DND-41 (cell line): Measurements from ENCODE around the gene PMEPA1.

ENCODE experiments used
- ATAC-seq: fragments of 200-7000 bp; cut with Tn5 transposase; 3 replicates; pipeline ENCODE4 v1.9.1; 2021; ENCODE audit warnings: low read depth; ENCODE audit not compliant: insufficient read depth
- DNase-seq: peaks from one replicate; pipeline ENCODE4 v3.0.0-alpha.2; 2020
- H2AFZ ChIP-seq: 2 replicates; pipeline ENCODE4 v1.6.0; 2012; ENCODE audit warnings: low read depth, low read length
- H3K27ac ChIP-seq: 2 replicates; pipeline ENCODE4 v1.5.1; 2012; ENCODE audit warnings: low read length, inconsistent platforms
- H3K27me3 ChIP-seq: fragments of 200-600 bp; sonication (generic); 2 replicates; pipeline ENCODE4 v1.6.0; 2012; ENCODE audit warnings: low read length, mild to moderate bottlenecking, inconsistent platforms; ENCODE audit not compliant: insufficient read depth, poor library complexity
- H3K36me3 ChIP-seq: 2 replicates; pipeline ENCODE4 v1.5.1; 2012; ENCODE audit warnings: low read length, inconsistent platforms; ENCODE audit not compliant: insufficient read depth
- H3K4me1 ChIP-seq: 2 replicates; pipeline ENCODE4 v1.5.1; 2012; ENCODE audit warnings: mild to moderate bottlenecking, low read length; ENCODE audit not compliant: insufficient read depth
- H3K4me2 ChIP-seq: 2 replicates; pipeline ENCODE4 v1.6.0; 2012; ENCODE audit warnings: mild to moderate bottlenecking, moderate library complexity, low read length, inconsistent platforms; ENCODE audit not compliant: insufficient read depth
- H3K4me3 ChIP-seq, 2 experiments: fragments of 200-600 bp in 1 of 2; shearing (Covaris generic) in 1 of 2; 2 replicates each; pipeline ENCODE4 v1.5.1; 2012 to 2016; ENCODE audit warnings: inconsistent platforms in 2 of 2, low read length in 2 of 2, mild to moderate bottlenecking in 2 of 2, low read depth in 1 of 2, moderate library complexity in 1 of 2
- H3K79me2 ChIP-seq: 2 replicates; pipeline ENCODE4 v1.6.0; 2012; ENCODE audit warnings: low read length, inconsistent platforms; ENCODE audit not compliant: insufficient read depth
- H3K9ac ChIP-seq: 2 replicates; pipeline ENCODE4 v1.6.0; 2012; ENCODE audit warnings: low read depth, mild to moderate bottlenecking, inconsistent platforms, low read length, moderate library complexity
- H3K9me3 ChIP-seq: 2 replicates; pipeline ENCODE4 v1.5.1; 2012; ENCODE audit warnings: low read length, moderate library complexity, mild to moderate bottlenecking, inconsistent platforms; ENCODE audit not compliant: insufficient read depth, severe bottlenecking
- H4K20me1 ChIP-seq: 2 replicates; pipeline ENCODE4 v1.6.0; 2012; ENCODE audit warnings: low read length; ENCODE audit not compliant: insufficient read depth
- EZH2 ChIP-seq: IDR thresholded peaks from 3 replicates; pipeline ENCODE4 v1.6.1; 2012; ENCODE audit warnings: borderline replicate concordance, low read depth, mild to moderate bottlenecking, moderate library complexity, low read length, inconsistent platforms; ENCODE audit not compliant: severe bottlenecking
- TF ChIP-seq, protein P1 (sequence below): IDR thresholded peaks from 2 replicates; pipeline ENCODE4 v1.5.1; 2012; ENCODE audit warnings: borderline replicate concordance, low read length, moderate library complexity, mild to moderate bottlenecking; ENCODE audit not compliant: poor library complexity, severe bottlenecking; ENCODE audit errors: extremely low read depth

The PMEPA1 gene

DNA sequence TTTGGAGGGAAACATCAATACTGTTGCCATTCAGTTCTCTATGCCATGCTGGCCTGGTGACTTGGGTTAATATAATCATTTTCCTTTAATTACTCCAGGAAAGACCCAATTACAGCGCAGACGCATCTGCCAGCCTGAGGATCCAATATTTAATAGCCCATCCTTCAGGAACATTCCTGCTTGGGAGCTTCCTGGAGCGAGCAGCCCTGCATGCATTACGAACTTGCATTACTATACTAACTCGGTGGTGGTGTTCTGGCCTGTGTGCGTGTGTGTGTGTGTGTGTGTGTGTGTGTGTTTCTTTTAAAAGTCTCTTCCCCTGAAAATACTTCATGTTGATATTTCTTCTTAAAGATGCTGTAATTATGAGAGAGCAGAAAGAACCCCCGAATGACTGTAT, 26.5 kb downstream of the PMEPA1 start:
- TF ChIP-seq, protein P1, sequence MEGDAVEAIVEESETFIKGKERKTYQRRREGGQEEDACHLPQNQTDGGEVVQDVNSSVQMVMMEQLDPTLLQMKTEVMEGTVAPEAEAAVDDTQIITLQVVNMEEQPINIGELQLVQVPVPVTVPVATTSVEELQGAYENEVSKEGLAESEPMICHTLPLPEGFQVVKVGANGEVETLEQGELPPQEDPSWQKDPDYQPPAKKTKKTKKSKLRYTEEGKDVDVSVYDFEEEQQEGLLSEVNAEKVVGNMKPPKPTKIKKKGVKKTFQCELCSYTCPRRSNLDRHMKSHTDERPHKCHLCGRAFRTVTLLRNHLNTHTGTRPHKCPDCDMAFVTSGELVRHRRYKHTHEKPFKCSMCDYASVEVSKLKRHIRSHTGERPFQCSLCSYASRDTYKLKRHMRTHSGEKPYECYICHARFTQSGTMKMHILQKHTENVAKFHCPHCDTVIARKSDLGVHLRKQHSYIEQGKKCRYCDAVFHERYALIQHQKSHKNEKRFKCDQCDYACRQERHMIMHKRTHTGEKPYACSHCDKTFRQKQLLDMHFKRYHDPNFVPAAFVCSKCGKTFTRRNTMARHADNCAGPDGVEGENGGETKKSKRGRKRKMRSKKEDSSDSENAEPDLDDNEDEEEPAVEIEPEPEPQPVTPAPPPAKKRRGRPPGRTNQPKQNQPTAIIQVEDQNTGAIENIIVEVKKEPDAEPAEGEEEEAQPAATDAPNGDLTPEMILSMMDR, result no peak
- TF ChIP-seq EZH2, result no peak
- H3K4me2 ChIP-seq, result no peak overlapping the region
- ATAC-seq (no peak), DNase-seq (no peak)
- H3K79me2 ChIP-seq, result no peaks in the 10 kb centered on the region
- H3K9me3 ChIP-seq, result no peaks in the 10 kb centered on the region
- no peak overlapping the region for H3K27ac ChIP-seq
- H4K20me1 ChIP-seq, result peaks cover 28% of the 10 kb centered on the region
- H3K9ac ChIP-seq, result no peak overlapping the region
- peaks cover 41% of the 10 kb centered on the region for H3K27me3 ChIP-seq
- no peaks in the 10 kb centered on the region for H3K36me3 ChIP-seq
- H2AFZ ChIP-seq, result no peak overlapping the region
- no peak overlapping the region for H3K4me3 ChIP-seq
- H3K4me1 ChIP-seq, result no peaks in the 10 kb centered on the region

DNA sequence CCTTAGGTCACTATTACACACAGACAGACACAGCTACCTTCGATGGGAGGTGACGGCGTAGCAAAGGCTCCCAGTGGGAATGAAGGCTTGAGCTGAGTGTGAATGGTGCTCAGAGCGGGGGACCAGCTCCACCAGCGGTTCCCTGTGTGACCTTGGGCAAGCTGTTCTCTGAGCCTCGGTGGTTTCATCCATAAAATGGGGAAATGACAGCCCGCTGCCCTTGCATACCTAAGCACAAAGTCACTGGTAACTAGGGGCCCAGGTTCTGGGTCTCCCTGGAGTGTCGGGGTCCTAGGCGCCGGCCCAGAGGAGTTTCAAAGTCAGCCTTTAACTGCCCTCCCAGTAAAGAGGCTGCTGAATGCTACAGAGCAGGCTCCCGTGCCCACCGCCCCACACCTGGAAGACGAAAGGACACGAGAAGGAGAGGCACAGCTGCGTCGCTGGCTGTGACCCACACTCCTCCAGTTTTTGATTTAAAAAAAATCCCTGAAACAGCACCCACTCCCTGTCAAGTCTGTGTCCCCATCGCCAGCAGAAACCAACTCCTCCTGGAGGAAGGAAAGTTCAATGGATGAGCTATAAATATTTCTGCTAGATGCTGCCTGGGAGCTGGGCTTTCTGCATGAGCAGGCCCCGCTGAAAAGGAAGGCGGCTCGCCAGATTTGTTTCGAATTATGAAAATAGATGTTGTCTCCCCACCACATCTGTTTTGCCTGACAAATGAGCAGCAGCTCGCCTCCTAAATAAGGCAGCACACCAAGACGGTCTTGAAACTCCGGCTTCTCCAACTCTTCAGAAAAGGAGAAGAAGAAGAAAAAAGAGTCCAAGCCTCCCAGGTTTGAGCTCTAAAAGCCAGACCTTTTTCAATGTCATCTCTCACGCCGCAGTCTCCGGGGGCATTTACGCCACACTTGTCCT, 27.4 kb downstream of the PMEPA1 start:
- no peak overlapping the region for H2AFZ ChIP-seq
- TF ChIP-seq, protein P1, result no peak
- TF ChIP-seq EZH2, result no peak
- H3K27ac ChIP-seq, result no peak overlapping the region
- H3K4me2 ChIP-seq, result no peak overlapping the region
- no peak overlapping the region for H3K4me3 ChIP-seq
- no peak overlapping the region for H3K9ac ChIP-seq
- no peak for DNase-seq
- H3K27me3 ChIP-seq, result peaks cover 43% of the 10 kb centered on the region
- no peak for ATAC-seq
- no peaks in the 10 kb centered on the region for H3K4me1 ChIP-seq
- H3K36me3 ChIP-seq, result no peaks in the 10 kb centered on the region
- no peaks in the 10 kb centered on the region for H3K9me3 ChIP-seq
- peaks cover 28% of the 10 kb centered on the region for H4K20me1 ChIP-seq
- no peaks in the 10 kb centered on the region for H3K79me2 ChIP-seq

DNA sequence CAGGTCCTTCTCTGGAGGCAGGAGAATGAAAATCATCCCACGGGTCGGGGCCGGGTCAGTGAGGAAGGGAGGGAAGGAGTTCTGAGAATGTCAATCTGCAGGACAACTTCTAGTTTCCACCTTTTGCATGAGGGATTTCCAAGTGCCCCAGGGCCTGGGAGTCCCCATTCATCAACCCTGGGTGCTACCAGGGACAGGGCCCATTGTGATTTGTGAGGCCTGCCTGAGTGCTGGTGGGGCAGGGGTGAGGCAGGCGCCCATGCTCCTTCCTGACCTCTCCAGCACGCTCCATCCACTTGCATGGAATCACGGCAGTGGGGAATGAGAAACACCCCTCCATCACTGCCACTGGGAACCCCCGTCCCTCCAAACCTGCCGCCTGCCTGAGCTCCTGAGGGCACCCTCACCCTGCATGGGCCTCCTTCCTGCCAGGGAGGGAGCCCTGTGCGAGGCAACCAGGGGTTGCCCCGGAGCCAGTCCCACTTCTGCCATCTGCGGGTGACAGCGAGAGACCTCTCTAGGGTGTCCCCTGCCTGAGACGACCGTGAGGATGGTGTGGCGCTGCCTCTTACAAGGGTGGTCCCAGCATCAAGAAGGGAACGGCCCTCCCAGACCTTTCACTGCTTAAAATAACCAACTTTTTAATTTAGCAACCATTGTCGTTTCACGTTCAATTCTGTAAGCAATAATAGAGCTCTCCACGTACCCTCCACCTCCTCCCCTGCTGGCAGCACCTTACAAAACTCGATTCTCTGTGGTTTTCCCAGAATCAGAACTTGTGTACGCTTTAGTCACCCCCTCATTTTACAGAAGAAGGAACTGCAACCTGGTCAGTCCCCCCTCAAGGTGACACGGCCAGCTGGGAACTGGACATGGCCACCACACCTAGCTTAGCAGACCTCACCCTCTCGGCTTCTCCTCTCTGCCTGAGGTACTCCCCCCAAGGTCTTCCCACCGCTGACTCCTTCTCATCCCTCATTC, 28.6 kb downstream of the PMEPA1 start:
- no peak overlapping the region for H2AFZ ChIP-seq
- no peaks in the 10 kb centered on the region for H3K79me2 ChIP-seq
- no peak for TF ChIP-seq EZH2
- TF ChIP-seq, protein P1, result no peak
- no peaks in the 10 kb centered on the region for H3K9me3 ChIP-seq
- no peak overlapping the region for H3K4me2 ChIP-seq
- no peak overlapping the region for H3K27ac ChIP-seq
- H3K4me1 ChIP-seq, result no peaks in the 10 kb centered on the region
- no peaks in the 10 kb centered on the region for H3K36me3 ChIP-seq
- ATAC-seq, result no peak
- no peak for DNase-seq
- peaks cover 46% of the 10 kb centered on the region for H3K27me3 ChIP-seq
- H4K20me1 ChIP-seq, result peaks cover 26% of the 10 kb centered on the region
- no peak overlapping the region for H3K9ac ChIP-seq
- no peak overlapping the region for H3K4me3 ChIP-seq
